HCT116 (cell line): ENCODE data around the gene SALL3. TPM values are rescaled to one million over a fixed set of nuclear protein-coding genes. Genes with fewer than 3 reads are reported as not detected.

Source experiments
- ATAC-seq: fragments of 200-7000 bp; cut with Tn5 transposase; 2 replicates; pipeline ENCODE4 v1.9.1; 2020; ENCODE audit warnings: mild to moderate bottlenecking, moderate library complexity
- BruUV-seq: library from RNA; stranded (reverse); fragments of 400-500 nt; replicated peaks from 2 replicates; lab custom pipeline; 2021; lab: Mats Ljungman, UMichigan
- CTCF ChIA-PET: fragments of 300-600 bp; sonication (Branson Sonifier 250); formaldehyde crosslinking; loops from one replicate; lab custom pipeline; 2021; ENCODE audit warnings: antibody characterized with exemption; lab: Charles Lee
- POLR2A ChIA-PET: fragments of 300-600, 350-600 bp; sonication (Branson Sonifier 250); formaldehyde crosslinking; loops from one replicate; lab custom pipeline; 2021; ENCODE audit warnings: antibody characterized with exemption; lab: Charles Lee
- RAD21 ChIA-PET, 2 experiments: fragments of 300-600 bp; sonication (Branson Sonifier 250); formaldehyde crosslinking; loops; one replicate each; lab custom pipeline; 2023; ENCODE audit warnings: low total read pairs in 2 of 2; ENCODE audit not compliant: uncharacterized antibody in 2 of 2, unreplicated experiment in 2 of 2, low non-redundant PET in 1 of 2; lab: Charles Lee
- DNase-seq: peaks from one replicate; pipeline ENCODE4 v3.0.0-alpha.2; 2010; ENCODE audit warnings: low read depth, low spot score
- H2AFZ ChIP-seq: fragments of 200-600 bp; shearing (Covaris generic), sonication (generic); 2 replicates; pipeline ENCODE4 v1.6.1; 2017; ENCODE audit warnings: low read depth, mixed run types, mixed read lengths, antibody characterized with exemption, low read length; ENCODE audit not compliant: poor library complexity, severe bottlenecking
- H3K27ac ChIP-seq: 2 replicates; pipeline ENCODE4 v1.5.1; 2012; ENCODE audit warnings: low read depth, low read length
- H3K27me3 ChIP-seq: fragments of 200-600 bp; sonication (generic); 2 replicates; pipeline ENCODE4 v1.6.1; 2016; ENCODE audit warnings: mixed run types, low read length, mixed read lengths; ENCODE audit not compliant: insufficient read depth
- H3K36me3 ChIP-seq, 2 experiments: fragments of 200-500 bp in 1 of 2; fragments of 200-600 bp in 1 of 2; sonication (Bioruptor generic) in 1 of 2; sonication (generic) in 1 of 2; 2 replicates each; pipeline versions ENCODE4 v1.5.1 to v1.6.1; 2014 to 2016; ENCODE audit warnings: low read length in 2 of 2, inconsistent platforms in 1 of 2, mixed read lengths in 1 of 2, mixed run types in 1 of 2; ENCODE audit not compliant: insufficient read depth in 2 of 2, control insufficient read depth in 1 of 2
- H3K4me1 ChIP-seq, 2 experiments: fragments of 200-600 bp in 1 of 2; sonication (generic) in 1 of 2; 2 replicates each; pipeline versions ENCODE4 v1.5.1 to v1.6.1; 2012 to 2017; ENCODE audit warnings: low read length in 2 of 2, inconsistent platforms in 1 of 2, mild to moderate bottlenecking in 1 of 2, mixed read lengths in 1 of 2, mixed run types in 1 of 2, moderate library complexity in 1 of 2; ENCODE audit not compliant: insufficient read depth in 2 of 2, control insufficient read depth in 1 of 2
- H3K4me2 ChIP-seq: fragments of 200-600 bp; sonication (generic); 2 replicates; pipeline ENCODE4 v1.6.1; 2017; ENCODE audit warnings: mixed run types, low read length, mixed read lengths
- H3K4me3 ChIP-seq, 2 experiments: fragments of 200-600 bp in 1 of 2; sonication (generic) in 1 of 2; replicated peaks in 1 of 2; 2 replicates each; pipeline ENCODE4 v1.5.1; 2011 to 2016; ENCODE audit warnings: low read length in 2 of 2, control low read depth in 1 of 2, low read depth in 1 of 2, mild to moderate bottlenecking in 1 of 2, mixed read lengths in 1 of 2, mixed run types in 1 of 2
- H3K79me2 ChIP-seq: fragments of 200-600 bp; sonication (generic); 2 replicates; pipeline ENCODE4 v1.6.1; 2017; ENCODE audit warnings: mild to moderate bottlenecking, mixed run types, low read length, moderate library complexity, mixed read lengths; ENCODE audit not compliant: insufficient read depth
- H3K9ac ChIP-seq: fragments of 200-600 bp; sonication (generic); 2 replicates; pipeline ENCODE4 v1.6.1; 2016; ENCODE audit warnings: low read length, mixed read lengths
- H3K9me2 ChIP-seq: fragments of 200-600 bp; sonication (generic), shearing (Covaris generic); 2 replicates; pipeline ENCODE4 v1.6.1; 2017; ENCODE audit warnings: mixed run types, mild to moderate bottlenecking, moderate library complexity; ENCODE audit not compliant: insufficient read depth
- H3K9me3 ChIP-seq, 2 experiments: fragments of 200-500 bp in 1 of 2; fragments of 200-600 bp in 1 of 2; sonication (Bioruptor generic) in 1 of 2; sonication (generic) in 1 of 2; 2 replicates each; pipeline ENCODE4 v1.6.1; 2014 to 2017; ENCODE audit warnings: low read length in 2 of 2, mixed read lengths in 2 of 2, inconsistent platforms in 1 of 2, low read depth in 1 of 2, mild to moderate bottlenecking in 1 of 2, mixed run types in 1 of 2, moderate library complexity in 1 of 2; ENCODE audit not compliant: control insufficient read depth in 1 of 2, insufficient read depth in 1 of 2
- H4K20me1 ChIP-seq: fragments of 200-600 bp; sonication (generic), shearing (Covaris generic); 2 replicates; pipeline ENCODE4 v1.6.1; 2017; ENCODE audit warnings: mixed run types, mild to moderate bottlenecking, moderate library complexity; ENCODE audit not compliant: insufficient read depth
- ATF3 ChIP-seq: IDR thresholded peaks from 2 replicates; pipeline ENCODE4 v1.6.1; 2012
- CBX3 ChIP-seq: IDR thresholded peaks from 2 replicates; pipeline ENCODE4 v1.6.1; 2012; ENCODE audit warnings: low read depth
- CTCF ChIP-seq, 3 experiments: fragments of 200-600 bp in 1 of 3; sonication (generic) in 1 of 3; IDR thresholded peaks in 2 of 3; conservative IDR thresholded peaks in 1 of 3; 2 replicates each; pipeline ENCODE4 v1.5.1; 2012 to 2017; ENCODE audit warnings: low read depth in 2 of 3, low read length in 2 of 3, antibody characterized with exemption in 1 of 3, borderline replicate concordance in 1 of 3, control low read depth in 1 of 3, mild to moderate bottlenecking in 1 of 3, mixed read lengths in 1 of 3, mixed run types in 1 of 3, moderate library complexity in 1 of 3; ENCODE audit not compliant: insufficient read depth in 1 of 3
- EGR1 ChIP-seq: IDR thresholded peaks from 2 replicates; pipeline ENCODE4 v1.6.1; 2012; ENCODE audit warnings: low read depth
- ELF1 ChIP-seq: IDR thresholded peaks from 2 replicates; pipeline ENCODE4 v1.6.1; 2012; ENCODE audit warnings: low read depth, borderline replicate concordance
- EZH2 ChIP-seq: fragments of 200-600 bp; sonication (generic); IDR thresholded peaks from 2 replicates; pipeline ENCODE4 v1.6.1; 2017; ENCODE audit warnings: antibody characterized with exemption, mixed run types
- EZH2phosphoT487 ChIP-seq: fragments of 200-600 bp; IDR thresholded peaks from 2 replicates; pipeline ENCODE4 v1.6.1; 2018; ENCODE audit warnings: antibody characterized with exemption, borderline replicate concordance
- MAX ChIP-seq: IDR thresholded peaks from 2 replicates; pipeline ENCODE4 v1.6.1; 2012
- POLR2A ChIP-seq: IDR thresholded peaks from 2 replicates; pipeline ENCODE4 v1.7.0; 2011; ENCODE audit warnings: borderline replicate concordance; ENCODE audit not compliant: insufficient read depth, insufficient read length; ENCODE audit errors: extremely low read depth
- POLR2AphosphoS5 ChIP-seq: IDR thresholded peaks from 2 replicates; pipeline ENCODE4 v1.6.1; 2011; ENCODE audit warnings: mild to moderate bottlenecking, low read depth, low read length, moderate library complexity
- SP1 ChIP-seq: IDR thresholded peaks from 2 replicates; pipeline ENCODE4 v1.6.1; 2012; ENCODE audit warnings: low read depth
- YY1 ChIP-seq: IDR thresholded peaks from 2 replicates; pipeline ENCODE4 v1.6.1; 2011; ENCODE audit warnings: low read length, low read depth, moderate library complexity, mild to moderate bottlenecking; ENCODE audit not compliant: insufficient replicate concordance; ENCODE audit errors: extremely low read depth
- ZBTB33 ChIP-seq: IDR thresholded peaks from 2 replicates; pipeline ENCODE4 v1.6.1; 2011; ENCODE audit warnings: mild to moderate bottlenecking, low read length, moderate library complexity; ENCODE audit not compliant: insufficient replicate concordance; ENCODE audit errors: extremely low read depth
- ZFX ChIP-seq: fragments of 450-650 bp; IDR thresholded peaks from 2 replicates; pipeline ENCODE4 v1.6.1; 2017
- ZNF274 ChIP-seq: fragments of 200-500 bp; sonication (Bioruptor generic); IDR thresholded peaks from 2 replicates; pipeline ENCODE4 v1.6.1; 2014; ENCODE audit warnings: mild to moderate bottlenecking, low read depth, low read length, inconsistent platforms
- intact Hi-C: fragments of 100-400 bp; cut with micrococcal nuclease; formaldehyde crosslinking; loops from 2 replicates; pipeline ENCODE4 v1.10.0; 2022
- total RNA-seq: library from RNA; stranded (reverse); gene quantifications from one replicate; pipeline ENCODE4 v1.2.1, GENCODE V29; 2021; ENCODE audit not compliant: unreplicated experiment

Gene SALL3
- total RNA-seq, 1 experiment from 2014 or later = not detected

- Histone ChIP-seq H3K4me1 (no peaks in the 10 kb centered on the region), H3K4me2 (no peak overlapping the region), H3K27me3 (no peaks in the 10 kb centered on the region), H3K9ac (no peak overlapping the region), H2AFZ (no peak overlapping the region), H4K20me1 (no peaks in the 10 kb centered on the region), H3K9me3 (no peaks in the 10 kb centered on the region), H3K4me3 (no peak overlapping the region), H3K79me2 (no peaks in the 10 kb centered on the region), H3K9me2 (no peaks in the 10 kb centered on the region), H3K27ac (no peak overlapping the region), H3K36me3 (no peaks in the 10 kb centered on the region)
- DNase-seq (no peak), ATAC-seq (no peak)
- ChIA-PET CTCF (no interaction called here), RAD21 (no interaction called here), POLR2A (no interaction called here)
- no TSS peak for BruUV-seq
- TF ChIP-seq POLR2AphosphoS5 (no peak), YY1 (no peak), ZFX (no peak)
- intact Hi-C loops = no loop called here
Observed at GRCh38 chr18:78973357-78974083, 6.1 kb upstream of the SALL3 start.

- no peaks in the 10 kb centered on the region for H4K20me1 ChIP-seq
- ChIA-PET CTCF (no interaction called here), POLR2A (no interaction called here), RAD21 (no interaction called here)
- no peaks in the 10 kb centered on the region for H3K9me2 ChIP-seq
- no peaks in the 10 kb centered on the region for H3K4me1 ChIP-seq
- no peak overlapping the region for H3K27ac ChIP-seq
- no peaks in the 10 kb centered on the region for H3K27me3 ChIP-seq
- H3K4me3 ChIP-seq = no peak overlapping the region
- H3K79me2 ChIP-seq = no peaks in the 10 kb centered on the region
- H3K9ac ChIP-seq = no peak overlapping the region
- no peaks in the 10 kb centered on the region for H3K9me3 ChIP-seq
- ATAC-seq (no peak), DNase-seq (no peak)
- H2AFZ ChIP-seq = no peak overlapping the region
- intact Hi-C loops = no loop called here
- H3K36me3 ChIP-seq = no peaks in the 10 kb centered on the region
- no TSS peak for BruUV-seq
- H3K4me2 ChIP-seq = no peak overlapping the region
- TF ChIP-seq ELF1 (no peak), ZFX (no peak), ZNF274 (no peak), POLR2AphosphoS5 (no peak), CBX3 (no peak), EZH2 (no peak), EZH2phosphoT487 (no peak), MAX (no peak), ATF3 (no peak), SP1 (no peak), EGR1 (no peak), CTCF (IDR thresholded peaks at IDR 0.05 in 2 of 3, conservative IDR thresholded peaks at IDR 0.05 in 1 of 3; ENCODE audit: borderline replicate concordance in 1 of 3, insufficient read depth in 1 of 3, low read depth in 2 of 3, low read length in 2 of 3) (no peak), POLR2A (no peak), ZBTB33 (no peak)
Observed at GRCh38 chr18:78974115-78974761, 5.4 kb upstream of the SALL3 start.
